Measurements from ENCODE around the gene VAT1L.

Gene VAT1L

GRCh38 chr16:77874347-77874746, 86.0 kb downstream of the VAT1L start:
- DNase-seq: no peak

DNA sequence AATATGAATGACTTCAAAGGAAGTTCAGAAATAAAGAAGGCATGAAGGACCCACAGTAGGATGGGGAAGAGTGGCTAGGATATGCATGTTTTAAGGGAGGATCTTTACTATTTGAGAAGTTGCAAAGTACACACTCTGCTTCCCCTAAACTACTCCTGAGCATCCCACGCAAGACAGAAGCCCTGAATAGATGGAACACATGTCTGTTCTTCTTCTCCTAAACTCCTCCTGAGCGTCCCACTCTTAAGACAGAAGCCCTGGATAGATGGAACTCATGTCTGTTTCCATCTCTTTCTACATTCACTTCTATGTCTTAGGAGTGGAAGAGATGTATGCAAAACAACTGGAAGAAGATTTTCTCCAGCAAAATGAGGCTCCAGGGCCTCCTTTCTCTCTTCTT, 88.4 kb downstream of the VAT1L start:
- DNase-seq: no peak

DNA sequence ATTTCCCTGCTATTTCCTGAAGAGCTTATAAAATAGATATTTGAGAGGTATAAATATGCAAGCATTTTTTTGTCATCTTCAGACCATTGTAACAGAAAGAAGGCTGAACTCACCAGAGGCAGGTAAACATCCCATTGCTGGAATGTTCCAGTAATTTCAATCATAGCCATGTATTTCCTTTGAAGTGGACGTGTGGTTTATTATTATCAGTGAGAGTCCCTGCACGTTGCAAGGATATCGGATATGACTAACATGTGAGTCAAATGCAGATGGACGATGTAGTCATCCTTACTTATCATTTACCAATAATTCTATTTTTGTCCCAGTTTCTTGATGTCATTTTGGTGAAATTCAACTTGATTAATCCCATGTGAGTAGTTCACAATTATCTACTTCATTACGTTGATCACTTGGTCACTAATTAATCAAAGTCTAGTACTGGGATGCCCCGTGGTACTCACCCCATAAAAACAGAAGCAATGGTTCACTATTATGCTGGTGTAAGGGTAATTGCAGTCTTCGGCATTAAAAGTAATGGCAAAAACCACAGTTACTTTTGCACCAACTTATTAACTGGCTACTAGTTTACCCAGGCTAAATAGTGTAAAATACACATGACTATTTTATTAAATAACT, 89.5 kb downstream of the VAT1L start:
- DNase-seq: no peak

- DNase-seq: no peak
Observed at GRCh38 chr16:77881355-77882030, 93.1 kb downstream of the VAT1L start.

DNA sequence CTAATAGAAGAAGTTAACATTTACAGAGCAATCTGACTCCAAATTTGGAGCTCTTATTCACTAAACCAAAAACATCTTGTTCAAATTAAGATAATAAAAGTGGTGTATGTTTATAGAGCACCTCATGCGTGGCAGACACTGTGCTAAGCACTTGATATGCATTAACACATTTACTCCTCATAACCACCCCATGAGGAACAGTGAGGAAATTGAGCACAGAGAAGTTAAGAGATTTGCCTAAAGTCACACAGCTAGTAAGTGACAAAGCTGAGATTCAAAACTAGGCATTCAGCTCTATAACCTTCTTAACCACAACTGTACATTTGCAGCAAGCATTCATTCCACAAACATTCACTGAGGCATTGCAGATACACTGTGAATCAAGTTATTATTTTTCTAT, 94.0 kb downstream of the VAT1L start:
- no peak for DNase-seq

- no peak for DNase-seq
Observed at GRCh38 chr16:77885571-77886295, 97.4 kb downstream of the VAT1L start.

DNA sequence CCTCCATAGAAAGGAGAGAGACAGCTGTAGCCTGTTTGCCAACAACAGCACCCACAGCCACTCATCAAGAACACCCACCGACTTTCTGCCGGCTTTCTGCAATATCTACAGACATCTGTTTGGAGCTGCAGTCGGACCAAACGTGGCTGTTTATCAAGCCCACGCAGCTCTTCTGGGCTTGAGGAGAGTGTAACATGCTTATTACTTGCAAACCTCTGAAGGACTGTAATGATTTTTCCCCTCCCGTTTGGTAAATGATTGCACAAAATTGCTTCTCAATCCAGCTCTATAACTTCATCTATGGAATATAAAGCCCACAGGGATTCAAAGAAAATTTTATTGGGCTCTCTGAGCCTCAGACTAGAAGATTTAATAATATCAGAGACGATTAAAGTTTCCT, 100.5 kb downstream of the VAT1L start:
- DNase-seq: no peak

DNA sequence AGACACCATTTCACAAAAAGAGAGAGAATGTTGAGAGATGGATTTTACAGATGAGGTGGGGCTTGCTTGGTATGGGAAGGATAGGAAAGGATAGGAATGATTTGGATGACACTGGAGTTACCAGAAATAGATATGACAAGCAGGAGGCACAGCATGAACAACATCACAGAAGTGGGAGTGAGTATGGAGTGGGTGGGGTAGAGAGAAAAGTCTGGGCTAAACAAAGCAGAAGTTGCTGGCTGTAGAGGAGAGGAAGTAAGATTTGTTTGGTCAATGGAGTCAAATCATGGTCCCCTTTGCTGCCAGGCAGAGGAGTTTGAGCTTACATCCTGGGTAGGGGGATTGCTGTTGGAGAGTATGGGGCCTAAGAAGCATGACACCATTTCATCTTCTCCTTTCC, 101.7 kb downstream of the VAT1L start:
- DNase-seq: peak; percentile 76

DNA sequence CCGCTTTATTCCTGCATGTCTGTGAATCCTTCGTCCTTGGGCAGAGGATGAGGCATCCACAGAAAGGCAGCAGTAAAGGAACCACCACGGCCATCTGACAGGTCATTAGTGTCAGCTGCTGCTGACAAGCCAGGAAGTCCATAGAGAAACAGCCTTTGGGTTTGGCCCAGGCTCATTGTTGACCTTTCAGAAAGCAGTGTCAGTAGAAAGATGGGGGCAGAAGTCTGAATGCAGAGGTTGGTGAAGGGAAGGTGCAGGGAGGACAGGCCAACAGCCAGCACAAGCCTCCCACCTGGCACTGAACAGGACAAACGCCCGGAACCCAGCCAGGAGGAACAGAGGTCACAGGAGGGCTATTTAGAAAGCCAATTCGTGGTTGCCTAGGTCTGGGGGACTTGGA, 105.8 kb downstream of the VAT1L start:
- DNase-seq: no peak

DNA sequence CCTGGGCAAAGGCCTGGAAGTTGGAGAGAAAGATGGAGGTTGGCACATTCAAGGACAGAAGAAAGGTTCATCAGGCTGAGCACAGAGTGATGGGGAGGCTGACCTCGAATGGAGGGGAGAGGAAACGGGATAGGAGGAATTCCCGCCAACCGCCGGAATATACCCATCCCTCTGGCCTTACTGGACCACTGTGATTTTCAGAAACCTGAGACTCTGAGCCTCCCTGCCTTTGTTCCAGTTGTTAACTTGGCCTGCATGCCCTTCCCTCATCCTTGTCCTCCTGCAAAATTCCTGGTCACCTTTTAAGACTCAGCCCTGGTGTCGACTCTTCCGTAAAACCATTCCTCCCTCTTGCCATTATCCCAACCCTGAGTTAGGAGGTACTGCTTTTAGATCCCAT, 107.6 kb downstream of the VAT1L start:
- no peak for DNase-seq

DNA sequence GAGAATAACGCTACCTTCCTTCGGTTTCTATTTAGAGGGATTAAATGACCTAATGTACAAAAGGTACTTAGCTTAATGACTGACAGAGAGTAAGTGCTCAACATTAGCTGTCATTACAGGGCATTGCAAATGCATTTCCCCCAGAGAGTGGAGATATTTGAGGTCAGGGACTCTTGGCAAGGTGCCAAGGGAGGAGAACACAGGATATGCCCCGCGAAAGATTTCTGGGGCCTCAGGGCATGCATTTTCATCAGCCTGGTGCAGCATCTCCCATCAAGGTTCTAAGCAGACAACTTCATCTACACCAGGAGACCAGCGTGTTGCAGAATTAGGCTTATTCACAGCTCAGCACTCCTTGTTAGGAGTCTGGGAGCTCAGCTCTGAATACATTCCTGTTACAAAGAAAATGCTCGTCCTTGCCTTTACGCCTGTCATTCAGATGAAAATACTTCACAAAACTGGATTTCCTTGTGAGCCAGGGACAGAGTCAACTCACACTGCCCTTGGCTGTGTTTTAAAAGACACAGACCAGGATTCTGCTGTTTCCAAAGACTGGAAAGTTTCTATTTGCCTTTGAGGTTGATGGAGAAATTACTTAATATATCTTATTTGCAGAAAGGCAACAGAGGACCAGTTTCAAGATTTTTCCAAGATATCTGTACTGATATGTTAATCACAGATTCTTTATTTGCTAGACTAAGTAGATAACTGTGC, 108.2 kb downstream of the VAT1L start:
- no peak for DNase-seq

- peak; percentile 57 for DNase-seq
Observed at GRCh38 chr16:77897129-77897437, 108.7 kb downstream of the VAT1L start.

GRCh38 chr16:77897831-77898605, 109.7 kb downstream of the VAT1L start:
- no peak for DNase-seq

DNA sequence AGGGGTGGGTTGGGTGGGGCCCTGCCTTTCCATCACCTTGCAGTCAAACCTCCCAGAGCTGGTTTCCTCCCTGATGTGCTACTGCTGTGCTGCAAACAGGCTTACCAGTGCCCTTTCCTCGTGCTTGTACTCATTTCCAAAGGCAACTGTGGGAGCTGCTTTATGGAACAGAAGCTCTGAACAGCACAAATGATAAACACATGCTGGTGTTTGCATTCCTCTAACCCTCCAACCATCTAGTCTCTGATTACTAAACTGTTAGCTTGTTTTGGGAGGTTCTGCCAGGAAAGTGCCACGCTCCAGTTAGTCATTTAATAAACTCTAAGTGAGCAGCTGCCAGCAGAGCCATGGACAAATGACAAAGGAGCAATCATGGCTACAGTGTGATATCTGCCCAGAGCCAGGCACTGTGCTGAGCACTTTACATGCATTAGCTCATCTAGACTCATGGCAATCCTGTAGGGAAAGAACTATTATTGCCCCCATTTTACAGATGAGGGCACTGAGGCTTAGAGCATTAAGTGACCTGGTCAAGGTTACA, 110.4 kb downstream of the VAT1L start:
- DNase-seq: no peak

- peak; percentile 9 for DNase-seq
Observed at GRCh38 chr16:77899416-77899815, 111.1 kb downstream of the VAT1L start.

GRCh38 chr16:77905374-77905920, 117.1 kb downstream of the VAT1L start:
- no peak for DNase-seq

GRCh38 chr16:77910021-77910420, 121.7 kb downstream of the VAT1L start:
- DNase-seq: no peak

GRCh38 chr16:77912617-77913016, 124.3 kb downstream of the VAT1L start:
- peak; percentile 47 for DNase-seq

- no peak for DNase-seq
Observed at GRCh38 chr16:77913738-77914253, 125.4 kb downstream of the VAT1L start.

DNA sequence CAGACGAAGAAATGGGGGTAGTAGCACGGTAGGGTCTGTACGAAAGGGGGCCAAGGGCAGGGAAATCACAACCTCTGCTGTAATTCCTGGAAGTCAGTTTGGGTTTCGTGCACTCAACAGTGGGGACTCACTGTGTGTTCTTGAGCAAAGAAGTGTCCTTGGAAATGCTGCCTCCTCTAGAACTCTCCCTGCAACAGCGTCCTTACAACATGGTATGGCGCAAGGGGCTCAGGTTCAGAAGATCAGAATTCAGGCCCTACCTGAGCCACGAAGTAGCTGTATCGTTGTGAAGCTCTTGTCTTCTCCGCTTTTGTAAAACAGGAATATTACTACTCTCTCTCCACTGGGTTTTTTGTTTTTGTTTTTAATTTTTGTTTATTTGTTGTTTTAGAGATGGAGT, 127.7 kb downstream of the VAT1L start:
- DNase-seq: no peak

DNA sequence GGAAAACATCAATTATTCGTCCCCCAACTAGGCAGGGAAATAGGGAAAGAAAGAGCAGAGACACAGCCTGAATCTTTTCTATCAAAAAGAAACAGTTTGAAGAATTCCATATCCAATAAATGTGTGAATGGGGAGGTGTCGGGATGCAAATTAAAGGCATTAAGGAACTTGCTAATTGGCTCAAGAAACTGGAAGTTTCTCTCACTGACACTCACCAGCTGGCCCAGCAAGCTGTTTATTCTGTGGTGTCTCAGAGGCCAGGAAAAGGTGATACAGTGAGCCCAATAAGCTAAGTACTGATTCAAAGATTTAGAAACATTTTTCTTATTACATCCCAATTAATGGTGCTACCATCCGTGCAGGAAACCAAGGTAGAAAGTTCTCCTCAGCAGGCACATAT, 129.6 kb downstream of the VAT1L start:
- DNase-seq: no peak
